ENCODE measurements around the gene TM4SF20.

Gene TM4SF20

GRCh38 chr2:227317834-227318233 lies 61.3 kb downstream of the TM4SF20 start:
- no peak for FAIRE-seq

DNA sequence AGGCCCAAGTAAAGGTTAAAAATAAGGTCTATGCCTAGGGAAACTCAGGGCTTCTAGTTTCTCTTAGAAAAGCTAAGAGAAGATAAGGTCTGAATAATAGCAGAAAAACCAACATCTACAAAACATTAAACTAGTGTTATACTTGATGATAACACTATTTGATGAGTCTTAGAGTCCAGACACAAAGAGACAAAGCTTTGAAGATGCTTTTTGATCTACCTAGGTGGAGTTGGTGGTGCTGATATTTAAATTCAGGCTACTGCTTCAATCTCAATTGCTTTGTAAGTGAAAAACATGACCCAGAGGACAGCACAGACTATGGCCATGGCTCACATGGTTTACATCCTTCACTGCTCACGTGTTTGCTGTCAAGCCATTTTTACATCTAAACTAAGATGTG lies 65.8 kb downstream of the TM4SF20 start:
- no peak for FAIRE-seq

GRCh38 chr2:227312579-227312978 lies 66.5 kb downstream of the TM4SF20 start:
- FAIRE-seq = no peak
